ENCODE measurements around the gene ZNF891.

DNA sequence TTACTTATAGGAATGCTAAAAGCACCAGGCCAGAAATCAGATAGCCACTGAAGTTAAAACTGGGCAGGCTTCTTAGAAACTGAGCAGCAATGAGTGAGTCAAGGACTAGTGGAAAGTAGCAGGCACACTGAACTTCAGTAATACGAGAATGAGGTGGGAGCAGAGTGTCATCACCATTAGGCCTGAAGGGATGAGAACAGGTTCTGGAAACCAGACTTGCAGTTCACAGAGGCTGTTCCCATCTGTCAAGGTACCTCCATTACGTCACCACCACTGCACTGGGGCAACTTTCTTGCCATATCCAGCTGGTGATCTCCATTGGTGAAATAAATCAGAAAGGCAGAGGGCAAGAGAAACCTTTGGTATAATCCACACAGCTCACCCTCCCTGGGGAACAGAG lies 15.9 kb upstream of the ZNF891 start:
- TF ChIP-seq MYC (IDR thresholded peaks at IDR 0.05; ENCODE audit: low read depth, low read length) (no peak), CTCF (IDR thresholded peaks at IDR 0.05; ENCODE audit: low read depth, low read length) (no peak), POLR2A (IDR thresholded peaks at IDR 0.05; ENCODE audit: extremely low read depth, insufficient read length) (no peak), MAX (IDR thresholded peaks at IDR 0.05; ENCODE audit: low read depth, low read length) (no peak)

Measured in NB4 (cell line).